ENCODE data around the gene PTPRG.
"Not testable (repeated sequence)": the region's sequence is repeated elsewhere in the genome, so short reads cannot be mapped to it uniquely, and the experiment has no call there.

Gene PTPRG

DNA sequence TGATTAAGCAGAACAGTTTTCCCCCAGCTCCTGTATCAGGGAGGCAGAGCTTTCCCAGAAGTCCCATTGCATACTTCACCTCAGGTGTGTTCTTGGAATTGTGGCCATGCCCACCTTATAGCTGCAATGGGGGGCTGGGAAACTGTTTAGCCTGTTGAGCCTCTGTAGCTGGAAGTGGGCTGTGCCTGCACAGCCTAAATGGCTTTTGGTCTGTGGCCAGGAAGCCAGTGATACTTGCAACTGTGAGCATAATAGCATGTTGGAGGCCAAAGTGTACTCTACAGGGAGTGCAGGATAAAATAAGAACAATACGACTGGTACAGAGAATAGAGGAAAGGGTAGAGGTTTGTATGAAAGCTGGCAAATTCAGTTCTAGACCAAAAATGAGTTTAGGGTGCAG lies 248.5 kb downstream of the PTPRG start:
- DNase-seq = peak; percentile 8

- no peak for DNase-seq
Measured at GRCh38 chr3:61810953-61811497, 249.7 kb downstream of the PTPRG start.

DNA sequence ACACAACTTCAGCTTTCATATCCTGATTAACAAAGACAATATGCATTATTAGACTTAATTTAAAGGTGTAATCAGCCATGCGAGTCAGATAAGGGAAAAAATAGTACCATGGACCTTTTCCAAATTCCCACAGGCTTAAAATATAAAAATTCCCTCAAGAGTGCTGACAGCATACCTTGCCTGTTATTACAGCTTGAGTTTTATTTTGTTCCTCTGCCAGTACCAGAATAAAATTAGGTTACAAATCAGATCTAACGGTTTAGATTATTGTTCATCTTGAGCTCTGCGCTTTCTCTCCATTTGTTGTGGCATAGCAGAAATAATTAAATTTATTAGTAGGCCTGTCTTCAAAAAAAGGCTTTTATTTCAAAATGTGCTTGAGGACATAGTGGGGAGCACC lies 250.3 kb downstream of the PTPRG start:
- no peak for DNase-seq

- no peak for DNase-seq
Measured at GRCh38 chr3:61812085-61812484, 250.7 kb downstream of the PTPRG start.

GRCh38 chr3:61812517-61812916 lies 251.1 kb downstream of the PTPRG start:
- no peak for DNase-seq

GRCh38 chr3:61813636-61814035 lies 252.3 kb downstream of the PTPRG start:
- DNase-seq = no peak

DNA sequence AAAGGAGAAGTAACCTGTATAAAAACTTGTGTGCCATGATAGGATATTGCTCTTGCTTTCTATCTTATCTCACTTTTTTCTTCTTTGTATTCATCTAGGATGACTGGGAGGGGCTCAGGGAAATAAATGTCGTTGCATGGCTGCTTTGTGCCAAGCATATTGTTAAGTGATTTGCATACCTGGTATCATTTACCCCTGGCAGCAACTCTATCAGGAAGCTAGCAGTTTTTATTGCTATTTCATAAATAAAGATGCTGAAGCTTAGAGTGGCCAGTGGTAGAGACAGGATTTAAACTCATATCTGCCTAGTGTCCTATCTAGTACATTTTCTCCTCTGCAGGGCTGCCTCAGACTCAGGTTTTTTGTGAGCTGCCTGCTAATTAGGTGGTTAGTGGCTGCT lies 253.3 kb downstream of the PTPRG start:
- no peak for DNase-seq

- not testable (repeated sequence) for DNase-seq
Measured at GRCh38 chr3:61816304-61816703, 254.9 kb downstream of the PTPRG start.

- DNase-seq = no peak
Measured at GRCh38 chr3:61819861-61820260, 258.5 kb downstream of the PTPRG start.

DNA sequence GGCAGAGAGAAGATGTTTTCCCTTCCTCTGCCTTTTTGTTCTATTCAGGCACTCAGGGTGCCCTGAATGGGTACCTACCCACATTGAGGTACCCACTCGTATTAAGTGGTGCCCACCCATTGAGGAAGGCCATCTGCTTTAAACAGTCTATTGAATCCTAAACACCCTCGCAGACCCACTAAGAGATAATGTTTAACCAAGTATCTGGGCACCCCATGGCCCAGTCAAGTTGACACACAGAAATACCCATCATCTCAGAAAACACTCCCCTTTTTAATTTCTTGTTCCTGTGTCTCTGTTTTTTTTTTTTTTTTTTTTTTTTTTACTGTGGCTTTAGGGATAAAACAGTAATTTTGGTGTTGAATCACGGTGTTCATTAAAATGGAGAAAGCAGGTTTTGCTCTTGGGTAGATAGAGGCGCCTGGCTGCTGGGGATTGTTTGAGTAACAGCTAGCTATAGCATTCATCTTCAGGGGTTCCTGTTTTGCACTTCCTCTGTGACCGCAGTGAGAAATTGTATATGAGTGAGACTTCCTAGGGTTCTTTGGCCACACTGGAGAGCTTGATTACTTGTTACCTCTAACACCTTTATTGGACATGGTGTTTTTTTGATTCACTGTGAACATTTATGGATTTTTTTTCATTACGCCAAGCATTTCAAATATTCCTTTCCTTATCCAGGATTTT lies 259.1 kb downstream of the PTPRG start:
- DNase-seq = no peak

GRCh38 chr3:61821823-61822251 lies 260.5 kb downstream of the PTPRG start:
- peak; percentile 73 for DNase-seq

- no peak for DNase-seq
Measured at GRCh38 chr3:61822588-61822987, 261.2 kb downstream of the PTPRG start.

- DNase-seq = no peak
Measured at GRCh38 chr3:61824553-61825135, 263.3 kb downstream of the PTPRG start.

GRCh38 chr3:61826161-61826560 lies 264.8 kb downstream of the PTPRG start:
- DNase-seq = no peak

- DNase-seq = peak; percentile 1
Measured at GRCh38 chr3:61828184-61828874, 267.0 kb downstream of the PTPRG start.

DNA sequence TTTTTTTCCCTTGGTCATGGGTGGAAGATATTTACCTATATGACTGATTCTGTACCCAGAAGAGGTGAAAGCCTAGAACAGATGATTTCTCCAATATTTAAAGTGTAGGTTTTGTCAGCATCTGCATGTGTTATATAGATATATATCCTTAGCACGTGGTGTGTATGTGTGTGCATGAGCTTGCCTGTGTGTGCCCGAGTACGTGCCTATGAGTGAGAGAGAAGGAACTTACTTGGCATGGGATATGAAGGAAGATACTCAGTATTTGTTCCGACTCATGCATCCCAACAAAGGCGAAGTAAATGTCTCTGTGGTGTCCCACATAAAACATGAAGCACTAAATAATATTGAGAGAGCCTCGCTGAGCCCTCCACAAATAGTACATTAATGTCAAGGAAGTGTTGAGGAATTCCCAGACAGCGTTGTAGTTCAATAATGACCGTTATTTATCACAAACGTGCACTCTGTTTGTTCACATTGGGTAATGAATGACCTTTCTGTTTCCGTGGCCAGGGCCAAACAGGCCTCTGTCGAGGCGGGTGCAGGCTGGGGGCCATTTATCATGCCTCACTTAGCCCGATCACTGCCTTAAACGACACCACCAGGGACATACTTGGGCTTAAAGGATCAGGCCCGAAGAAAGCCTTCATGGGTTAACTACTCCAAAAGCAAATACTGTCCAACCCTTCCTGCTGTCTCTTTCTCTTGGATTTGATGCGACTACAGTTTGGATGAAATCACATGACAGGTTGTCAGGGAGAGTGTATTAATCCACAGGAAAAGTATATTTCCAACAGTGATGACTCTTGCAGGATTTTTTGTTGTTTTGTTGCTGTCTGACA lies 267.7 kb downstream of the PTPRG start:
- DNase-seq = peak; percentile 10

GRCh38 chr3:61829722-61830350 lies 268.5 kb downstream of the PTPRG start:
- DNase-seq = peak; percentile 35

DNA sequence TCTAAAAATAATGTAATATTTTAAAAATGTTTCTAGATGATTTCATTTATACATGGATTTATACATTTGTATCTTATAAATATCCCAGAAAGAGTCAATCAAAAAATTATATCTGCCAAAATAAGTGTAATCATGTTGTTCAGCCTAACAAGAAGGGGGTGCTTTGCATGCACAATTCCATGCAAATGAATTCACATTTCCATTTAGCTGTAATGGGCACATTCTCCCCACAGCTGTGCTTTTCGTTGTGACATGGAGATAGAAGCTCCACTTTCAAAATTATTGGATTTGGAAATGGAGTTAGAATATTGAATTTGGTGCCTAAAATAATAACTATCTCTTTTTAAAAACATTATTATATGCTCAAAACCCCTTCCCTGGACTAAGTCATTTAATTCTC lies 270.6 kb downstream of the PTPRG start:
- no peak for DNase-seq

DNA sequence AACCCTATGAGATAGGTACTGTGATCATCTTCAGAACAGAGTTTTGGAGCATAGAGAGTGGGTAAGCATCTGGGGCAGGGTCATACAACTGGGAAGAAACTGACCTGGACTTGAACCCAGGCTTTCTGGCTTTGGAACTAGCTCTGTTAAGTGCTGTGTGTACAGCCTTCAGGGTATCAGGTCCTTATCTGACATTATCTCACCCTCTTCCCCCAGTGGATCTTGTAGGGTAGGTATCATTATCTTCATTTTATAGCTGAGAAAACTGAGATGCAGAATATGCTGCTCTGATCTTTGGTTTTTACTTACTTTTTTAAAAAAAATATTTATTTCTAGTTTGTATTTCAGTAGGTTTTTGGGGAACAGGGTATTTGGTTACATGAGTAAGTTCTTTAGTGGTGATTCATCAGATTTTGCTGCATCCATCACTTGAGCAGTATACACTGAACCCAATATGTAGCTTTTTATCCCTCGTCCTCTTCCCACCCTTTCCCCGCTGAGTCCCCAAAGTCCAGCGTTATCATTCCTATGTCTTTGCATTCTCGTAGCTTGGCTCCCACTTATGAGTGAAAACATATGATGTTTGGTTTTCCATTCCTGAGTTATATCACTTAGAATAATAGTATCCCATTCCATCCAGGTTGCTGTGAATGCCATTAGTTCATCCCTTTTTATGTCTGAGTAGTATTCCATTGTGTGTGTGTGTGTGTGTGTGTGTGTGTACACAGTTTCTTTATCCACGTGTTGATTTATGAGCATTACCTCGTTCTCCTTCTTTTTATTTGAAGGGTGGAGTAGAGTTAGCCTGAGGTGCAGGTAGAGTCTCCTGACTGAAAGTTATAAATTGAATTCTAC lies 271.2 kb downstream of the PTPRG start:
- no peak for DNase-seq

- no peak for DNase-seq
Measured at GRCh38 chr3:61839256-61839655, 277.9 kb downstream of the PTPRG start.

- no peak for DNase-seq
Measured at GRCh38 chr3:61841111-61841845, 279.9 kb downstream of the PTPRG start.

Data from NCI-H446 treated with DMSO at 0.1 percent for 48 hours (cell line).